ENCODE data around the gene CRAT. TPM values are rescaled to one million over a fixed set of nuclear protein-coding genes. Genes with fewer than 3 reads are reported as not detected.

The CRAT gene
- total RNA-seq, 5 donors from 2014 or later (not counting 1 experiment from before 2014, with no cell fraction given), result 6.6 to 17.5 (median 13.9) TPM

DNA sequence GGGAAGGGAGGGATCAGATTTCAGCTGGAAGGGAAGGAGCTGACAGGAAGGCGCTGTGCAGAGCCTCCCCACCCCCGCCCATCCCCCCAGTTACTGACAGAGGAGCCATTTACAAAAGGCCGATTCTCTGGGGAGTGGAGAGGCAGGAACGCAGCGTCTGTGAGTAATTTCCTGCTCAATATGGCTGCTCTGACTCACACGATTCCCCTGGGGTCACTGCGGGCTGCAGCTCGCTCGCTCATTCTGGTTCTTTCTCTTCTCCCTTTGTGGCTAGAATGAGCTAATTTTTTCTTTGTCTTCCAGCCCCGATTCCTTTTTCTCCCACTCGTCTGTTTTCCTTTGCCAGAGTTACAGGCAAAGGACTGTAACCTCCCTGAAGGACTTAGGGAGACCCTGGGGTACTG lies 29.4 kb upstream of the CRAT start:
- peak overlapping the region; percentile 92 to 99 for H3K27ac Mint-ChIP-seq
- ChIA-PET POLR2A (interaction anchor here (0.5 to 1.2 kb wide), 2 partner anchors 485 to 486 kb away, joined by 3 read pairs; partner anchors contain the start of gene NTMT1 (in 1 of the 2)), CTCF (interaction anchor here (0.5 to 2.0 kb wide), 17 partner anchors 8 to 1096 kb away, joined by 3 to 16 read pairs (median 3); partner anchors contain the start of genes DOLPP1 (in 1 of the 2), ENDOG (in 1 of the 2), IER5L (in 1 of the 2) and NTMT1 (in 1 of the 2))
- H3K4me1 ChIP-seq (ENCODE audit: control insufficient read depth in 1 of 2, extremely low read depth in 1 of 2, insufficient read depth in 2 of 2, low read length in 2 of 2), result peaks cover 11 to 51% of the 10 kb centered on the region in 2 experiments
- H3K9me3 Mint-ChIP-seq, result no peaks in the 10 kb centered on the region
- H3K4me1 Mint-ChIP-seq, result peaks cover 29 to 41% (median 37%) of the 10 kb centered on the region in 3 donors
- H3K27me3 Mint-ChIP-seq, result no peaks in the 10 kb centered on the region
- peak overlapping the region; percentile 56 to 82 for H3K4me3 ChIP-seq (ENCODE audit: control insufficient read depth in 1 of 2, extremely low read depth in 1 of 2, low read length in 1 of 2)
- H3K27me3 ChIP-seq (replicated peaks in 1 of 2; ENCODE audit: control insufficient read depth in 2 of 2, extremely low read depth in 1 of 2, insufficient read depth in 2 of 2, low read length in 1 of 2), result no peaks in the 10 kb centered on the region
- H3K36me3 Mint-ChIP-seq, result peaks cover 24% of the 10 kb centered on the region
- DNase-seq (peak; percentile 45 to 88 (median 64)), ATAC-seq (replicated peaks in 1 of 4) (peak; percentile 86 to 89 (median 88))
- peaks cover 8 to 49% of the 10 kb centered on the region in 2 donors for H3K36me3 ChIP-seq (ENCODE audit: control insufficient read depth in 2 of 2, extremely low read depth in 1 of 2, insufficient read depth in 1 of 2, low read length in 1 of 2)
- peak overlapping the region; percentile 80 to 90 (median 86) for H3K4me3 Mint-ChIP-seq
- no peaks in the 10 kb centered on the region for H3K9me3 ChIP-seq
- H3K27ac ChIP-seq (ENCODE audit: low read length), result peak overlapping the region; percentile 99
- WGBS (ENCODE audit: insufficient coverage), result 0% methylated on average over 3 of the region's 11 CpGs

DNA sequence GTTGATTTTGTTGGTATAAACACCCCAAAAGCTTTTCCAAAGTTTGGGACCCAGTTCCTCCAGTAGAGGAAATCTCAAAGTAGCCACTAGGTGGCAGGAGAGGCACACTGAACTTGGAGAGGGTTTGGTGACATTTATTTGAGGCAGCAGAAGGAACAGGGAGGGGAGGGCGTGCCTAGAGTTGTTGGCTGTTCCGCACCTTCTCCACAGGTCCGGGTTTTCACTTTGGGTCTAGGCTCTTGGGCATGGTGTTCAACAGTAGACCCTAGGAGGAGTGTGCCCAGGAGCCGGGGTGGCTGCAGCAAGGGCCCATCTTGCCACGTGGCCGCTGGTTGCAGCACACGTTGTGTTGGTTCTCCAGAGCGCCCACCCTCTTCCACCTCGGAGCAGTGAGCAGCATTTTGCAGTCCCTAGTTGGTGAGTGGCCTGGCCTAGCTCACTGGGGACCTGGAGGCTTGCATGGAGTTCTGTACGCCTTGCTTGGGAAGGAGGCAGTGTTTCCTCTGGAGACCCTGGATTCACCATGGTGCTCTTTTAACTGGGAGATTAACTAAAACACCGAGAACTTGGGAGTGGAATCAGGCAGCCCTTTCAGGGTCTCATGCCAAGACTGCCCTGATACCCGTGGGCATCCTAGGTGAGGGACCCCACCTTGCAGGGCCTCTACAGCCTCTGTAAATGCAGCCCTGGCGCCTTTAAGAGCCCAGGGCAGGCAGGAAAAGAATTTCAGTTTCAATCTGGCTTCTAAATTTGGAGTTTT lies 28.8 kb upstream of the CRAT start:
- 7% methylated on average over 9 of the region's 13 CpGs for WGBS (ENCODE audit: insufficient coverage)
- peak overlapping the region; percentile 80 to 90 (median 86) for H3K4me3 Mint-ChIP-seq
- Histone ChIP-seq H3K9me3 (no peaks in the 10 kb centered on the region), H3K36me3 (ENCODE audit: control insufficient read depth in 2 of 2, extremely low read depth in 1 of 2, insufficient read depth in 1 of 2, low read length in 1 of 2) (peaks cover 8 to 51% of the 10 kb centered on the region in 2 donors), H3K4me3 (ENCODE audit: control insufficient read depth in 1 of 2, extremely low read depth in 1 of 2, low read length in 1 of 2) (peak overlapping the region; percentile 56 to 82), H3K4me1 (ENCODE audit: control insufficient read depth in 1 of 2, extremely low read depth in 1 of 2, insufficient read depth in 2 of 2, low read length in 2 of 2) (peaks cover 11 to 51% of the 10 kb centered on the region in 2 experiments), H3K27me3 (replicated peaks in 1 of 2; ENCODE audit: control insufficient read depth in 2 of 2, extremely low read depth in 1 of 2, insufficient read depth in 2 of 2, low read length in 1 of 2) (no peaks in the 10 kb centered on the region), H3K27ac (ENCODE audit: low read length) (peak overlapping the region; percentile 99)
- CTCF ChIA-PET, result interaction anchor here (0.5 to 2.0 kb wide), 16 partner anchors 8 to 1097 kb away, joined by 3 to 16 read pairs (median 4); partner anchors contain the start of genes DOLPP1 (in 1 of the 2), IER5L (in 1 of the 2) and NTMT1 (in 1 of the 2)
- H3K27me3 Mint-ChIP-seq, result no peaks in the 10 kb centered on the region
- H3K4me1 Mint-ChIP-seq, result peaks cover 29 to 41% (median 37%) of the 10 kb centered on the region in 3 donors
- POLR2A ChIA-PET, result interaction anchor here in 1 of 2 donors (0.6 to 1.2 kb wide), 3 partner anchors 52 to 642 kb away, joined by 3 read pairs; partner anchors contain the start of gene NTMT1
- H3K9me3 Mint-ChIP-seq, result no peaks in the 10 kb centered on the region
- DNase-seq (peak; percentile 44 to 90 (median 68)), ATAC-seq (replicated peaks in 1 of 4) (peak; percentile 63 to 71 (median 70))
- peaks cover 27% of the 10 kb centered on the region for H3K36me3 Mint-ChIP-seq
- peak overlapping the region; percentile 92 to 99 for H3K27ac Mint-ChIP-seq

DNA sequence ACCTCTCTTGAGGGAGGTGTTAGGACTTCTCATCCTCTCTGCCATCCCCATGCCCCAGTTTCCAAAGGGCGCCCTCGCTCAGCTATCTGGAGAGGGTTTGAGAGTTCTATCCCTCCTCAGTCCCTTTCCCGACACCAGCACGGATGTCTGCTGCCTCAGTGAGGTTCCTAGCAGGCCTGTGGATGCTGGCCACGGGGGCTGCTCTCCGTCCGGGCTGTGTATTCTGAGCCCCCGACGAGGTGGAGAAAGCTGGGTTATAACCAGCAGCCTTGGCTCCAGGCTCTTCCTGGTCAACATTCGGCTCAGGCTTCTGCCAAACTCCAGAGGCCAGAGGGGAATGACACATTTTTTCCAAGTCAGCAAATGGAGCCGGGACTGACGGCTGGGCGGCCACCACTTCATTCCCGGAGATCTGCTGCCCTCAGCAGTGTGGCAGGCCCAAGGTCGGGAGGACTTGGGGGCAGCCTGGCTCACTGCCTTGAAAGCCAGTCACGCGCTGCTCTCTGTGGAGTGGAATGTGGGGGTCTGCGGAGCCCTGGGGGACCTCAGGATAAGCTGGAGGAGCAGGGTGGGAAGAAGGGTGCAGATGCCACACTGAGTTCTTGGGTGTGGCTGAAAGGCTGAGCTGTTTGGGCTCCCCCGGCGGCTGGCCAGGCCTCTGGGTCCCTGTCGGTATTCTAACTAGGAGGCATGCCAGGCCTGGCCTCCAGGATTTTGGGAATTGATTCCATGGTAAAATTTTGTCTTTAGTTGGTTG lies 28.1 kb upstream of the CRAT start:
- Mint-ChIP-seq H3K36me3 (peaks cover 26% of the 10 kb centered on the region), H3K9me3 (no peaks in the 10 kb centered on the region), H3K4me1 (peaks cover 29 to 37% (median 35%) of the 10 kb centered on the region in 3 donors), H3K27ac (peak overlapping the region; percentile 92 to 99), H3K27me3 (no peaks in the 10 kb centered on the region), H3K4me3 (peak overlapping the region in 2 of 3 donors; percentile 80 to 90)
- Histone ChIP-seq H3K4me3 (ENCODE audit: control insufficient read depth in 1 of 2, extremely low read depth in 1 of 2, low read length in 1 of 2) (peak overlapping the region in 1 of 2 donors; percentile 56), H3K9me3 (no peaks in the 10 kb centered on the region), H3K36me3 (ENCODE audit: control insufficient read depth in 2 of 2, extremely low read depth in 1 of 2, insufficient read depth in 1 of 2, low read length in 1 of 2) (peaks cover 3 to 45% of the 10 kb centered on the region in 2 donors), H3K4me1 (ENCODE audit: control insufficient read depth in 1 of 2, extremely low read depth in 1 of 2, insufficient read depth in 2 of 2, low read length in 2 of 2) (peaks cover 11 to 48% of the 10 kb centered on the region in 2 experiments), H3K27me3 (replicated peaks in 1 of 2; ENCODE audit: control insufficient read depth in 2 of 2, extremely low read depth in 1 of 2, insufficient read depth in 2 of 2, low read length in 1 of 2) (no peaks in the 10 kb centered on the region), H3K27ac (ENCODE audit: low read length) (peak overlapping the region; percentile 99)
- ATAC-seq (replicated peaks in 1 of 4) (peak in 3 of 4 experiments; percentile 1 to 10 (median 3)), DNase-seq (no peak)
- ChIA-PET CTCF (interaction anchor here (0.5 to 1.7 kb wide), 8 partner anchors 12 to 645 kb away, joined by 3 to 13 read pairs (median 4); partner anchors contain the start of gene DOLPP1 (in 1 of the 2)), POLR2A (interaction anchor here in 1 of 2 donors (0.6 to 0.7 kb wide), 2 partner anchors 53 to 643 kb away, joined by 3 read pairs; no protein-coding TSS in a partner anchor)
- WGBS (ENCODE audit: insufficient coverage), result 71% methylated on average over 15 of the region's 21 CpGs

DNA sequence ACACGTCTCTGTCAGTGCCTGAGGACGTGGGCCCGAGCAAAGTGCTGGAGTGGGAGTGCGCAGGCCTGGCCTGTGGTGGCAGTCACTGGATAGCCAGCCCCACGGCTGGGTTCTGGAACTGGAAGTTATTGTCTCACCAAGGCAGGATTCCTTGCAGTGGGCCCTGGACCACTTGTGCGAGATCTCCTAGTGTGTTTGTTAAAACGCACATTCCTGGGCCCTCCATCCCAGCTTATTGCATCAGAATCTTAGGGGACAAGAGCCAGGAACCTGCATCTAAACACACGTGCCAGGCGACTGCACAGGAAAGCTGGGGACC lies 27.5 kb upstream of the CRAT start:
- peaks cover 11 to 42% of the 10 kb centered on the region in 2 experiments for H3K4me1 ChIP-seq (ENCODE audit: control insufficient read depth in 1 of 2, extremely low read depth in 1 of 2, insufficient read depth in 2 of 2, low read length in 2 of 2)
- H3K27ac ChIP-seq (ENCODE audit: low read length), result no peak overlapping the region
- CTCF ChIA-PET, result interaction anchor here (0.5 to 1.7 kb wide), 2 partner anchors 486 to 487 kb away, joined by 4 to 13 read pairs; no protein-coding TSS in a partner anchor
- no peak for ATAC-seq (replicated peaks in 1 of 4)
- Mint-ChIP-seq H3K4me1 (peaks cover 29 to 36% (median 34%) of the 10 kb centered on the region in 3 donors), H3K27ac (no peak overlapping the region), H3K27me3 (no peaks in the 10 kb centered on the region), H3K36me3 (peaks cover 27% of the 10 kb centered on the region), H3K4me3 (no peak overlapping the region), H3K9me3 (no peaks in the 10 kb centered on the region)
- H3K36me3 ChIP-seq (ENCODE audit: control insufficient read depth in 2 of 2, extremely low read depth in 1 of 2, insufficient read depth in 1 of 2, low read length in 1 of 2), result peaks cover 5 to 45% of the 10 kb centered on the region in 2 donors
- no peak overlapping the region for H3K4me3 ChIP-seq (ENCODE audit: control insufficient read depth in 1 of 2, extremely low read depth in 1 of 2, low read length in 1 of 2)
- H3K27me3 ChIP-seq (replicated peaks in 1 of 2; ENCODE audit: control insufficient read depth in 2 of 2, extremely low read depth in 1 of 2, insufficient read depth in 2 of 2, low read length in 1 of 2), result no peaks in the 10 kb centered on the region
- H3K9me3 ChIP-seq, result no peaks in the 10 kb centered on the region
- DNase-seq, result no peak
- POLR2A ChIA-PET, result no interaction called here
- WGBS (ENCODE audit: insufficient coverage), result 96% methylated on average over 7 of the region's 9 CpGs

DNA sequence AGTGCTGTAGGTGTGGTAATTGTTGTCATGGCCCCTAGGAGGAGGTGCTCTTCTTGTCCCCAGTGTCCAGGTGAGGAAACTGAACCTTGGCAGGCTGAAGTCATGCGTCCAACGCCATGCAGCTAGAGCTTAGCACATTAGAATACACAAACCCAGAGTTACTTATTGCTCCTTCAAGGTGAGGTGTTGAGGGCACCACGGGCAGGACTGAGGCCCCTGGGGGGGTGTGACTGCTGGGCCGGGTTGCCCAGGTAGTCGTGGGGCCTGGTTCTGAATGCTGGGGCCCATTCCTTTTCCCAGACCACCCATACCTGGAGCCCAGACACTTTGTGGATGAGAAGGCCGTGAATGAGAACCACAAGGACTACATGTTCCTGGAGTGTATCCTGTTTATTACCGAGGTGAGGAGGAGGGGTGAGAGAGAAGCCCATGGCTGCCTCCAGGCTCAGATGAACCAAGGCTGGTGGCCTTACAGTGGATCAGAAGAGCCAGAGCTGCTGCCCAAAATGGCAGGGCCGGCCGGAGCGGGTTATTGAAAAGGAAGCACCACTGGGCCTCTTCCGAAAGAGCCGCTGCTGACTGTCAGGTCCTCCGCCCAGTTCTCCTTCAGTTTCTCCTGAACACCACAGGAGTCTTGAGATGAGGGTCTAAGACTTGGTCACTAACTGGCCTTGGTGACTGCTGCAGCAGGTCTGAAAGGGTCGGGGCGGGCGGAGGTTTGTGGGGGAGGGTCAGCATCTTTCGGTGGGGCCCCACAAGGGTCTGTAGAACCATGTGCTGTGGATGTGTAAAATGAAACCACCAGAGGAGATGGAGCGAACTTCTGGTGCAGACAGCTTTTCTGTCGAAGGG lies 26.9 kb upstream of the CRAT start:
- Histone ChIP-seq H3K9me3 (no peaks in the 10 kb centered on the region), H3K27ac (ENCODE audit: low read length) (no peak overlapping the region), H3K27me3 (replicated peaks in 1 of 2; ENCODE audit: control insufficient read depth in 2 of 2, extremely low read depth in 1 of 2, insufficient read depth in 2 of 2, low read length in 1 of 2) (no peaks in the 10 kb centered on the region), H3K4me3 (ENCODE audit: control insufficient read depth in 1 of 2, extremely low read depth in 1 of 2, low read length in 1 of 2) (no peak overlapping the region), H3K36me3 (ENCODE audit: control insufficient read depth in 2 of 2, extremely low read depth in 1 of 2, insufficient read depth in 1 of 2, low read length in 1 of 2) (peaks cover 9 to 42% of the 10 kb centered on the region in 2 donors), H3K4me1 (ENCODE audit: control insufficient read depth in 1 of 2, extremely low read depth in 1 of 2, insufficient read depth in 2 of 2, low read length in 2 of 2) (peaks cover 11 to 37% of the 10 kb centered on the region in 2 experiments)
- POLR2A ChIA-PET, result interaction anchor here in 1 of 2 donors (0.6 kb wide), 1 partner anchor 461 kb away, joined by 3 read pairs; no protein-coding TSS in a partner anchor
- no peak overlapping the region for H3K4me3 Mint-ChIP-seq
- H3K4me1 Mint-ChIP-seq, result peaks cover 23 to 30% (median 28%) of the 10 kb centered on the region in 3 donors
- H3K9me3 Mint-ChIP-seq, result no peaks in the 10 kb centered on the region
- H3K27ac Mint-ChIP-seq, result no peak overlapping the region
- no peaks in the 10 kb centered on the region for H3K27me3 Mint-ChIP-seq
- DNase-seq, result no peak
- no peak for ATAC-seq (replicated peaks in 1 of 4)
- H3K36me3 Mint-ChIP-seq, result peaks cover 23% of the 10 kb centered on the region
- CTCF ChIA-PET, result interaction anchor here (0.5 to 1.7 kb wide), 3 partner anchors 16 to 488 kb away, joined by 4 to 13 read pairs (median 4); no protein-coding TSS in a partner anchor
- WGBS (ENCODE audit: insufficient coverage), result 98% methylated on average over 9 of the region's 19 CpGs

Data from T-cell (primary cell).